Astrocyte of the cerebellum (primary cell): ENCODE measurements around the gene PPP2R1B.

ENCODE experiments used
- DNase-seq: peaks from one replicate; pipeline ENCODE4 v3.0.0-alpha.2; 2011; ENCODE audit warnings: low read depth
- H3K4me3 ChIP-seq: 2 replicates; pipeline ENCODE4 v1.5.1; 2011; ENCODE audit warnings: mild to moderate bottlenecking, low read depth, low read length, moderate library complexity
- in situ Hi-C: cut with HindIII; loops from 2 replicates; pipeline ENCODE4 v1.10.0; 2017; ENCODE audit warnings: low sequenced_read_pairs
- TF ChIP-seq, protein P1 (sequence below): IDR thresholded peaks from 2 replicates; pipeline ENCODE4 v1.5.1; 2012; ENCODE audit warnings: low read length, low read depth, moderate library complexity, mild to moderate bottlenecking; ENCODE audit errors: missing control alignments

Gene PPP2R1B

DNA sequence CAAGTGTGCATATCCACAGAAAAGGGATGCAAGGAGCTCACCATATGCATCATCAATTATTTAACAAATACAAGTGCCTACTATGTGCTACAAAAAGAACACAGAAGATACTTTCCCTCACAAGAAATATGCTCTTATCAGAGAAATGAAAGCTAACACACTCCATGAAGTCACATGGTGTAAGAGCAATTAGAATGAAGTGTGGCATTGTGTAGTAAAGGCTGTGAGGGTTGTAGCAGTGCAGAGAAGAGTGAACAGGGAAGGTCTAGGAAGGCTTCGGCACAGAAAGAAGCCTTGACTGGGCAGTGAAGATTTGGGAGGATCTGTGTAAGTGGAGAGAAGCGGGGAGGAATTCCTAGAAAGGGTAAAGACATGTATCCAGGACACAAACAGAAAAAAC is 22.5 kb downstream of the PPP2R1B start:
- no peak for DNase-seq
- no peak overlapping the region for H3K4me3 ChIP-seq
- in situ Hi-C loops, result loop anchor here (5.0 kb wide), 1 partner anchor 91 kb away; no protein-coding TSS in a partner anchor
- TF ChIP-seq, protein P1, sequence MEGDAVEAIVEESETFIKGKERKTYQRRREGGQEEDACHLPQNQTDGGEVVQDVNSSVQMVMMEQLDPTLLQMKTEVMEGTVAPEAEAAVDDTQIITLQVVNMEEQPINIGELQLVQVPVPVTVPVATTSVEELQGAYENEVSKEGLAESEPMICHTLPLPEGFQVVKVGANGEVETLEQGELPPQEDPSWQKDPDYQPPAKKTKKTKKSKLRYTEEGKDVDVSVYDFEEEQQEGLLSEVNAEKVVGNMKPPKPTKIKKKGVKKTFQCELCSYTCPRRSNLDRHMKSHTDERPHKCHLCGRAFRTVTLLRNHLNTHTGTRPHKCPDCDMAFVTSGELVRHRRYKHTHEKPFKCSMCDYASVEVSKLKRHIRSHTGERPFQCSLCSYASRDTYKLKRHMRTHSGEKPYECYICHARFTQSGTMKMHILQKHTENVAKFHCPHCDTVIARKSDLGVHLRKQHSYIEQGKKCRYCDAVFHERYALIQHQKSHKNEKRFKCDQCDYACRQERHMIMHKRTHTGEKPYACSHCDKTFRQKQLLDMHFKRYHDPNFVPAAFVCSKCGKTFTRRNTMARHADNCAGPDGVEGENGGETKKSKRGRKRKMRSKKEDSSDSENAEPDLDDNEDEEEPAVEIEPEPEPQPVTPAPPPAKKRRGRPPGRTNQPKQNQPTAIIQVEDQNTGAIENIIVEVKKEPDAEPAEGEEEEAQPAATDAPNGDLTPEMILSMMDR, result no peak

DNA sequence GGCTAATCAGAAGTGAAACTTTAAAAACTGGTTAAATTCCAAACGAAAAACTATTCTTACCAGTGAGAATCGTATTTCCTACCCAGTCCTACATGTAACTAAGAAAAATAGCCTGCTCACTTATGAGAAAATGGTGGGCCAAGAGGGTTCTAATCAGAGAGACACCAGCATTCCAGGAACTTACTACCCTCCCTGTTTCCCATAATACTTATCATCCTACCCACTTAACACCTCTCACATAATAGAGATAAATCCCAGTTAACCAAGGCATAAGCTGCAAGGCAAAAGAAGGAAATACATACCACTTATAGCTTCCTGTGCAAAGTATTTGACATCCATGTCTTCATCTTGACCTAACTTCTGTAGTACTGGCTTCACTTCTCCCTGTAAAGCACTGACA is 24.4 kb downstream of the PPP2R1B start:
- DNase-seq, result no peak
- TF ChIP-seq, protein P1, result no peak
- H3K4me3 ChIP-seq, result no peak overlapping the region
- in situ Hi-C loops, result loop anchor here (5.0 kb wide), 1 partner anchor 89 kb away; no protein-coding TSS in a partner anchor

DNA sequence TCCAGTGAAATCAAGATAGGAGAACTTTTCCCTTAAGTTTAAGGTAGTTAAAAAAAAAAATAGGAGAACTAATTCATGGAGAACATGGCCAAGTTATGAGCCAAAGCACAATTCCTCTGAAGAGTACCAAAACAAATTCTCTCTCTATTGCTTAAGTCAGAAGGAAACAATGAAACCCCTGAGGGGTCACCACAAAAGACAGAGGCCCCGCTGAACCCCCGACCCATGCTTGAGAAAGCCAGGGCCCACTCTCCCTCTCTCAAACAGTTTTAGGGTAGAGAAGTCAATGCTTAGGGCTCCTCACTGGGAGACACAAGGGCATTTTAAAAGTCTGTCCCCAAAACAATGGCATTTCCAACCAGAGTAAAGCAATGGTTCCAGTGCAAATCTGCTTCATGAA is 26.9 kb downstream of the PPP2R1B start:
- no peak for DNase-seq
- in situ Hi-C loops, result no loop called here
- TF ChIP-seq, protein P1, result no peak
- no peak overlapping the region for H3K4me3 ChIP-seq

DNA sequence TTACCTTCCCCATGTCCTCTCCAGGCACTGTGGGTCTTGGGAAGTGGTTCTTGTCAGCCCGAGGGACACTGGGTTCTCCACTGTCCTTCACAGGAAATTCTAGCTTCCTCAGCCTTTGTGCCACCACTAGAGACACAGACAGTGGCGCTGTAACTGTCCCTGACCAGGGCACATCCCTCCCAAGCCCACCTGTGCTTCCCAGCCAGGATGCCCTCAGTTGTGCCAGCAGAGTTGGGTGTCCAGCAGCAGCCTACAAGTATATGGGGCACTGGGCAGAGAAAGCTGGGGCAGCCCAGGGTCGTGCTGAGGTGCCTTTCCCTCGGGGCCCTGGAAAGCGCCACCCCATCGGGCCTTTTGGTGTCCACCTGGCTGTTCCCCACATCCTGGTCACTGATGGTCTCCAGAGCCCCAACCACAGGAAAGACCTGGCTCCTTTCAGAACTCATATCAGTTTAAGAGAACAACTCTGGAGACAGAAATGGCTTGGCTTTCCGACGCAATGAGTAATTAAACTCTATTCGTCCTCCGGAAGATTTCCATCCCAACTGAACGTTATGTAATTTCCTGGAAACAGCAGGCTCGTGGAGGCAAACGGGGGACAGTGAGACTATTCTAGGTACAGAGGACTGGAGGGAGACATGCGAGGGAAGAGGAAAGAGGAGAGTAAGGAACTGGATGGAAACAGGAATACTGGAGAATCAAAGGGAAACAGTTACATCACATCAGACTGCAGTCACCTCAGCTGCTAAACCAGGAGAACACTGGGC is 28.6 kb downstream of the PPP2R1B start:
- in situ Hi-C loops, result no loop called here
- TF ChIP-seq, protein P1, result no peak
- H3K4me3 ChIP-seq, result no peak overlapping the region
- no peak for DNase-seq

DNA sequence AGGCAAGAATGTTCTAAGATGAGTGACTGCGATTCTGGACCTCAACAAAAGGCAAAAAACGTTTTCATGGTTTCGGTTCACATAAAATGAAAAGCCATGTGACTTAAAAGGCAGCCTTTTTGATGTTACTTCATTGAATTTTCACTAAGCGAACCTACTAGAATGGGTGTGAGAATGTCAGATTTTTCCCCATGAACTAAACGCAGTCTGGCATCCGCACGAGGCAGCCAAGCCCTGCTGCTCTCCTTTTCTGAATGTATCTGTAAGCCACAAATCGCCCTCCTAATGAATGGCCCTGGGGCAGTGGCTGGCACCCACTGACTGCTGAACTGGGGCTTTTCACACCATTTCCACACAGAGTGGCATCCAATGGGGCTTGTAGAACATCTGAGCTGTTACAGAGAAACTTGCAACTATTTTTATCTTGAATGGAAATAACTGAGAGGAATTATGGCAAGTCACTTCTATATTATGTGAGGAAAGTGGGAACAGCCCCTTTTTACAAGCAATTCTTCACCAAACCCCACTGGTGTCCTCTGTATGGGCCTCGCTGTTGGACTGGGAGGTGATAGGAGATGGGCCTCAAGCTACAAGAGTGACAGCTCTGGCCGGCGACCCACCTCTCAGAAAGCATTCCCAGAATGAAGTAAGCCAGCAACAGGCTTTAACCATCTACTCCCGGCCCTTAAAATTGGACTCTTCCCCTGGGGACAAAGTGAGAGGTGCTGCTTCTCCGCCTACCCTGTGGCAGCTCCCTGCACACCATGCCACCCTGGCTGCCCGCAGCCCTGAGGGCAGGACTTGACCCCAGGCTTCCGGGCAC is 29.4 kb downstream of the PPP2R1B start:
- TF ChIP-seq, protein P1, result no peak
- no peak overlapping the region for H3K4me3 ChIP-seq
- DNase-seq, result no peak
- in situ Hi-C loops, result no loop called here

DNA sequence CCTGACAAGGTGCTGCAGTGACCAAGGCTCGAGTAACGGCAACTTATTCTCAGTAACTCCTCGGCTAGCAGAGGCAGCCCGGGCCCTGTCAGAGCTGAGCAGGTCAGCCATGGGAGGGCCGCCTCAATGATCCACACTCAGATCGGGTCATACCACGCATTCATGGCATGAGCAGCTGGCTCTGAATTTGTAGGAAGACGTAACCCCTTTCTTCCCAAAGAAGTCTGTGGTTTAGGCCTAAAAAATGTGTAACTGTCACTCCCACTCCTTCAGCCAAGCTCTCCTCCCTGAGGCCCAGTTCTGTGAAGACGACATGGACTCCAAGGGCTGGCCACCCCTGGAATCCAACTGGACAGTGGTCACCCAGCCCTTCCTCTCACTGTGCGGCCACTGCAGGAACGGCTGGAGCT is 30.0 kb downstream of the PPP2R1B start:
- H3K4me3 ChIP-seq, result no peak overlapping the region
- TF ChIP-seq, protein P1, result no peak
- in situ Hi-C loops, result no loop called here
- no peak for DNase-seq
